Measurements from ENCODE around the gene NEK1. TPM values are rescaled to one million over a fixed set of nuclear protein-coding genes. Genes with fewer than 3 reads are reported as not detected.
"Not testable (repeated sequence)": the region's sequence is repeated elsewhere in the genome, so short reads cannot be mapped to it uniquely, and the experiment has no call there.

Gene NEK1
- total RNA-seq, 1 donor from 2014 or later: 11.0 TPM

DNA sequence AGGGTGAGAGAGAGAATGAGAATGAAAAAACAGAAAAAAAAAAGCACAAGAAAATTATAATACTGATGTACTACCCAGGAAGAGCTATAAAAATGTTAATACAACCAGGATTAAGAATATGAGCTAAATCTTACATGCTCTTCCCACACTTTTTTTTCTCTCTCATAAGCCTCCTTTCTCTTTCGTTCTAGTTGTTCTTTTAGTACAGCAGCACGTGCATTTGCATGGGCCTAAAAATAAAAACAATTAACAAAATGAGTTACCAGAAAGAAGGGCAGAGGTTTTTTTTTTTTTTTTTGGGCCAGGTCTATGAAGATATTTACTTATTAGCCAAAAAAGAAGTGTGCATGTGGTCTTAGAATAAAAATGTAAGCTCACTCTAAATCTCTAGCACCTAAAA is 105.5 kb downstream of the NEK1 start:
- intact Hi-C loops (cut with DNase I): no loop called here
- TF ChIP-seq, protein P1, sequence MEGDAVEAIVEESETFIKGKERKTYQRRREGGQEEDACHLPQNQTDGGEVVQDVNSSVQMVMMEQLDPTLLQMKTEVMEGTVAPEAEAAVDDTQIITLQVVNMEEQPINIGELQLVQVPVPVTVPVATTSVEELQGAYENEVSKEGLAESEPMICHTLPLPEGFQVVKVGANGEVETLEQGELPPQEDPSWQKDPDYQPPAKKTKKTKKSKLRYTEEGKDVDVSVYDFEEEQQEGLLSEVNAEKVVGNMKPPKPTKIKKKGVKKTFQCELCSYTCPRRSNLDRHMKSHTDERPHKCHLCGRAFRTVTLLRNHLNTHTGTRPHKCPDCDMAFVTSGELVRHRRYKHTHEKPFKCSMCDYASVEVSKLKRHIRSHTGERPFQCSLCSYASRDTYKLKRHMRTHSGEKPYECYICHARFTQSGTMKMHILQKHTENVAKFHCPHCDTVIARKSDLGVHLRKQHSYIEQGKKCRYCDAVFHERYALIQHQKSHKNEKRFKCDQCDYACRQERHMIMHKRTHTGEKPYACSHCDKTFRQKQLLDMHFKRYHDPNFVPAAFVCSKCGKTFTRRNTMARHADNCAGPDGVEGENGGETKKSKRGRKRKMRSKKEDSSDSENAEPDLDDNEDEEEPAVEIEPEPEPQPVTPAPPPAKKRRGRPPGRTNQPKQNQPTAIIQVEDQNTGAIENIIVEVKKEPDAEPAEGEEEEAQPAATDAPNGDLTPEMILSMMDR (IDR thresholded peaks at IDR 0.05): no peak
- peaks cover 4 to 34% of the 10 kb centered on the region in 2 donors for H3K9me3 ChIP-seq
- H3K4me3 ChIP-seq: no peak overlapping the region
- no peak for DNase-seq (ENCODE audit: low spot score in 2 of 2)
- H3K4me1 ChIP-seq: no peaks in the 10 kb centered on the region
- H3K36me3 ChIP-seq: peaks cover 12 to 53% of the 10 kb centered on the region in 2 donors
- H3K27ac ChIP-seq: no peak overlapping the region
- H3K27me3 ChIP-seq: no peaks in the 10 kb centered on the region

DNA sequence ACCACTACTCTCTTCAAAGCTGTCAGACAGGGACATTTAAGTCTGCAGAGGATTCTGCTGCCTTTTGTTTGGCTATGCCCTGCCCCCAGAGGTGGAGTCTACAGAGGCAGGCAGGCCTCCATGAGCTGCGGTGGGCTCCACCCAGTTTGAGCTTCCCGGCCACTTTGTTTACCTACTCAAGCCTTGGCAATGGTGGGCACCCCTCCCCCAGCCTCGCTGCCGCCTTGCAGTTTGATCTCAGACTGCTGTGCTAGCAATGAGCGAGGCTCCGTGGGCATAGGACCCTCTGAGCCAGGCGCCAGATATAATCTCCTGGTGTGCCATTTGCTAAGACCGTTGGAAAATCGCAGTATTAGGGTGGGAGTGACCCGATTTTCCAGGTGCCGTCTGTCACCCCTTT is 112.5 kb downstream of the NEK1 start:
- H3K36me3 ChIP-seq: peaks cover 9 to 41% of the 10 kb centered on the region in 2 donors

DNA sequence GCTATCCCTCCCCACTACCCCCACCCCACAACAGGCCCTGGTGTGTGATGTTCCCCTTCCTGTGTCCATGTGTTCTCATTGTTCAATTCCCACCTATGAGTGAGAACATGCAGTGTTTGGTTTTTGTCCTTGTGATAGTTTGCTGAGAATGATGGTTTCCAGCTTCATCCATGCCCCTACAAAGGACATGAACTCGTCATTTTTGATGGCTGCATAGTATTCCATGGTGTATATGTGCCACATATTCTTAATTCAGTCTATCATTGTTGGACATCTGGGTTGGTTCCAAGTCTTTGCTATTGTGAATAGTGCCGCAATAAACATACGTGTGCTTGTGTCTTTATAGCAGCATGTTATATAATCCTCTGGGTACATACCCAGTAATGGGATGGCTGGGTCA is 118.1 kb downstream of the NEK1 start:
- H3K4me3 ChIP-seq; intact Hi-C loops (cut with DNase I); H3K4me1 ChIP-seq; H3K9me3 ChIP-seq; H3K27ac ChIP-seq; DNase-seq (ENCODE audit: low spot score in 2 of 2); H3K27me3 ChIP-seq: not testable (repeated sequence)
- peaks cover 0 to 13% of the 10 kb centered on the region in 2 donors for H3K36me3 ChIP-seq

More for the DNA sequence above, 112.5 kb downstream of the NEK1 start:
- H3K4me1 ChIP-seq; H3K27me3 ChIP-seq; DNase-seq (ENCODE audit: low spot score in 2 of 2); H3K27ac ChIP-seq; intact Hi-C loops (cut with DNase I); H3K4me3 ChIP-seq: not testable (repeated sequence)
- H3K9me3 ChIP-seq: peaks cover 4 to 33% of the 10 kb centered on the region in 2 donors

DNA sequence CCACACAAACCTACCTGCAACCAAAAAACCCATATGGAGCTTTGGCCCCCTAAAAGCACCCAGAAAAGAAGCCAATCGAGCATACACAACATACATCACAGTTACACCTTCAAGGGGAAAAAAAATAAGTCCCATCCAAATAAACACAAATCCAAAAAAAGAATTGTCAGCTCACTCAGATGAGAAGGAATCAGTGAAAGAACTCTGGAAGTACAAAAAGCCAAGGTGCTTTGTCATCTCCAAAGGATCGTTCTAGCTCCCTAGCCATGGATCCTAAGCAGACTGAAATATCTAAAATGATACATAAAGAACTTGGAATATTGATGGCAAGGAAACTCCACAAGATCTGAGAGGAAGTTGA is 119.2 kb downstream of the NEK1 start:
- Histone ChIP-seq H3K4me1 (no peaks in the 10 kb centered on the region), H3K4me3 (no peak overlapping the region), H3K9me3 (no peaks in the 10 kb centered on the region), H3K27ac (no peak overlapping the region), H3K27me3 (no peaks in the 10 kb centered on the region), H3K36me3 (peaks cover 0 to 9% of the 10 kb centered on the region in 2 donors)
- no peak for DNase-seq (ENCODE audit: low spot score in 2 of 2)
- TF ChIP-seq, protein P1 (IDR thresholded peaks at IDR 0.05): no peak
- intact Hi-C loops (cut with DNase I): no loop called here

DNA sequence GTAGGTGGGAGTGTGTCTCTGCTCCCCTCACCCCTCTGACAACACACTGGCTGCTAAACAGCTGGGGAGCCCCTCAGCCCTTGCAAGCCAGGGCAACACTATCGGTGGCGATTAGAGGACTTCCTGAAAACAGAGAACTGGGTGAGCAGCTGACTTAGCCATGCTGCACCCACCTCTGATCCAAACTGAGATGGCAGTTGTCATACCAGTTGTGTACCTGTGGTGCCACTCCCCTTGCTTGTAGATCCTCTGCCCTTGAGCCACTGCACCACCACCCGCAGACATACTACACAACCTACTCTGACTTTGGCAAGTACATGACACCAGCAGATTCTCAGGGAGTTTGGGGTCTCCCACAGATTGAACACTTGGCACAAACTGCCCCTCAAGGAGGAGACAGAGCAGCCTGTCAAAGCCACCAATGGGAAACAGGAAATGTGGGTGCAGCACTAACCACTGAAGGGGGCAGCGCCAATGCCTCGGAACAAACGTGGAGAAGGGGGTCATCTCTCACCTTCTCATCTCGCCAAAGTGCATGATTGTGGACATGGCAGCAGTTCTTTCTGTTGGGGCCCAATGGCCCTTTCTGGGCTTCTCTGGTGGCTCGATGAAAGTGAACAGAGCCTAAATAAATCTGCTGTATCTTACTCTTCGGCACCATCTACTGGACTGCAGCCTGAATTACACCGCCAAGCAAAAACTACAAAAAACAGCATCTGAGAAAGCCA is 119.8 kb downstream of the NEK1 start:
- H3K9me3 ChIP-seq: no peaks in the 10 kb centered on the region
- H3K4me1 ChIP-seq: no peaks in the 10 kb centered on the region
- DNase-seq (ENCODE audit: low spot score in 2 of 2): no peak
- no peak overlapping the region for H3K4me3 ChIP-seq
- intact Hi-C loops (cut with DNase I): no loop called here
- TF ChIP-seq, protein P1 (IDR thresholded peaks at IDR 0.05): peak; percentile 28 to 57 (median 40)
- no peaks in the 10 kb centered on the region for H3K27me3 ChIP-seq
- H3K27ac ChIP-seq: no peak overlapping the region
- H3K36me3 ChIP-seq: peaks cover 0 to 9% of the 10 kb centered on the region in 2 donors

DNA sequence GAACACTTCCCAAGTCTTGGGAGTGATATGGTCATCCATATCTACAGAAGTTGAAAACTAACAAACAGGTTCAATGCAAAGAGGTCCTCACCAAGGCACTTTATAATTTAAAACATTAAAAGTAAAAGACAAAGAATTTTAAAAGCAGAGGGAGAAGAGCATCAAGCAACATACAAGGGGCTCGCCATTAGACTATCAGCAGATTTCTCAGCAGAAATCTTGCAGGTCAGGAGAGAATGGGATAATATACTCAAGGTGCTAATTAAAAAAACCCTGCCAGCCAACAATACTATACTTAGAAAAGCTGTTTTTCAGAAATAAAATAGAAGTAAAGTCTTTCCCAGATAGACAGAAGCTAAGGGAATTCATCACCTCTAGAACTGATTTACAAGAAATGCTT is 121.2 kb downstream of the NEK1 start:
- TF ChIP-seq, protein P1 (IDR thresholded peaks at IDR 0.05): no peak
- intact Hi-C loops (cut with DNase I): no loop called here
- H3K36me3 ChIP-seq: peaks cover 0 to 9% of the 10 kb centered on the region in 2 donors
- no peaks in the 10 kb centered on the region for H3K4me1 ChIP-seq
- H3K4me3 ChIP-seq: no peak overlapping the region
- H3K27ac ChIP-seq: no peak overlapping the region
- DNase-seq (ENCODE audit: low spot score in 2 of 2): no peak
- H3K27me3 ChIP-seq: no peaks in the 10 kb centered on the region
- H3K9me3 ChIP-seq: no peaks in the 10 kb centered on the region
